ENCODE measurements around the gene PLCL2.

Gene PLCL2

DNA sequence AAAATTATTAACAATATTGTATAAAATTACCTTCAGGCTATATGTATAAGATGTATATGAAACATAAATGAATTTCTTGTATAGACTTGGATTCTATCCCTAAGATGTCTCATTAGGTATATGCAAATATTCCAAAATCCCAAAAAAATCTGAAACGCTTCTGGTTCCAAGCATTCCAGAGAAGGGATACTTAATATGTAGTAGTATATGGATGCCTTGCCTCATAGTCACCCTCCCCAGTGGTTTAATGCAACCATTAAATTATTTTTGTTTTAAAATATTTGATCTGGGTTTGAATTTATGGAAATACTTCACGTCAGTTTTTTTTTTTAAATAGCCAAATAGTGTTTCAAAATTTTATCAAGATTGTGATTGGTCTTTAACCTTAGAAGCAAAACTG lies 27.2 kb downstream of the PLCL2 start:
- Histone ChIP-seq H3K9me3 (ENCODE audit: control insufficient read depth, low read depth, low read length) (no peaks in the 10 kb centered on the region), H3K27ac (ENCODE audit: low read length) (no peak overlapping the region), H3K36me3 (ENCODE audit: control insufficient read depth, low read depth, low read length) (no peaks in the 10 kb centered on the region), H3K27me3 (ENCODE audit: control insufficient read depth, insufficient read depth, low read length) (no peaks in the 10 kb centered on the region), H3K4me1 (ENCODE audit: control insufficient read depth, low read depth, low read length) (peaks cover 17% of the 10 kb centered on the region), H3K4me3 (ENCODE audit: low read length) (no peak overlapping the region), H3K9ac (ENCODE audit: low read length) (no peak overlapping the region)

- Histone ChIP-seq H3K27me3 (ENCODE audit: control insufficient read depth, insufficient read depth, low read length) (no peaks in the 10 kb centered on the region), H3K9me3 (ENCODE audit: control insufficient read depth, low read depth, low read length) (no peaks in the 10 kb centered on the region), H3K4me3 (ENCODE audit: low read length) (no peak overlapping the region), H3K36me3 (ENCODE audit: control insufficient read depth, low read depth, low read length) (no peaks in the 10 kb centered on the region), H3K4me1 (ENCODE audit: control insufficient read depth, low read depth, low read length) (peaks cover 18% of the 10 kb centered on the region), H3K27ac (ENCODE audit: low read length) (no peak overlapping the region), H3K9ac (ENCODE audit: low read length) (no peak overlapping the region)
Measured at GRCh38 chr3:16912400-16913263, 27.9 kb downstream of the PLCL2 start.

DNA sequence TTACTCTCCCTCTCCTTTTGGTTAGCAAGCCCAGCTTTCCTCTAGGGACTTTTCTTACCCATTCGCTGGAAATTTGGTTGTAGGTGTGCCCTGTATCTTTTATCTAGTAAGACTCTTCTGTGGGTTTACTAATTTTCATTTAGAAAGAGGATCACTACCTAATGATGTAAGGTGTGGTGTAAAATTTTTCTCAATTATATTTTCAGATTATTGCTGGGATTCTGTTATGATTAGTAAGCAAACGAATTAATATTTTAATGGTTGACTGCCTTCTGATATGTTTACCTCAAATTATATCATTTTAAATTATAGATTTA lies 28.5 kb downstream of the PLCL2 start:
- H3K27me3 ChIP-seq (ENCODE audit: control insufficient read depth, insufficient read depth, low read length): no peaks in the 10 kb centered on the region
- peaks cover 21% of the 10 kb centered on the region for H3K4me1 ChIP-seq (ENCODE audit: control insufficient read depth, low read depth, low read length)
- no peak overlapping the region for H3K27ac ChIP-seq (ENCODE audit: low read length)
- H3K36me3 ChIP-seq (ENCODE audit: control insufficient read depth, low read depth, low read length): no peaks in the 10 kb centered on the region
- H3K9ac ChIP-seq (ENCODE audit: low read length): no peak overlapping the region
- no peak overlapping the region for H3K4me3 ChIP-seq (ENCODE audit: low read length)
- H3K9me3 ChIP-seq (ENCODE audit: control insufficient read depth, low read depth, low read length): no peaks in the 10 kb centered on the region

DNA sequence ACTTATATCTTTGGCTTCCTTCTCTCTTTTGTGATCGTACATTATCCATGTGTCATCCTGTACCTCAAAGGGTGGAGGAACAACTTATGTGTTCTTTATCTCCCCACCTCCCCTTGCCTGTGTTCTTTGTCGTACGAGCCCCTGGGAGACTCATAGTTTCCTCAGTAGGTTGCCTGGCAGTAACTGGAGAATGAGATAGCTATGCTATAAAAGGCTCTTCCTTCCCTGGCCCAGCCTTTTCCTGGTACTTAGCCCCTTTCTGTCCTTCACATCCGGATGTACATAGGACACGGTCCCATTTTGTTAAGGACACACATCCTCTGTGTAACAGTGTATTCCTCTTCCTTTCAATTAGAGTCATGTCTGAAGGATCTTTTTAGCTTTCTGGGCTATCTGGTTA lies 32.1 kb downstream of the PLCL2 start:
- Histone ChIP-seq H3K4me1 (ENCODE audit: control insufficient read depth, low read depth, low read length) (peaks cover 33% of the 10 kb centered on the region), H3K27ac (ENCODE audit: low read length) (no peak overlapping the region), H3K27me3 (ENCODE audit: control insufficient read depth, insufficient read depth, low read length) (no peaks in the 10 kb centered on the region), H3K9ac (ENCODE audit: low read length) (no peak overlapping the region), H3K4me3 (ENCODE audit: low read length) (no peak overlapping the region), H3K36me3 (ENCODE audit: control insufficient read depth, low read depth, low read length) (no peaks in the 10 kb centered on the region), H3K9me3 (ENCODE audit: control insufficient read depth, low read depth, low read length) (no peaks in the 10 kb centered on the region)

GRCh38 chr3:16917256-16917935 lies 32.6 kb downstream of the PLCL2 start:
- Histone ChIP-seq H3K9me3 (ENCODE audit: control insufficient read depth, low read depth, low read length) (no peaks in the 10 kb centered on the region), H3K27ac (ENCODE audit: low read length) (no peak overlapping the region)

GRCh38 chr3:16917980-16918682 lies 33.4 kb downstream of the PLCL2 start:
- Histone ChIP-seq H3K4me3 (ENCODE audit: low read length) (no peak overlapping the region), H3K36me3 (ENCODE audit: control insufficient read depth, low read depth, low read length) (no peaks in the 10 kb centered on the region), H3K27me3 (ENCODE audit: control insufficient read depth, insufficient read depth, low read length) (no peaks in the 10 kb centered on the region), H3K9ac (ENCODE audit: low read length) (no peak overlapping the region), H3K4me1 (ENCODE audit: control insufficient read depth, low read depth, low read length) (peaks cover 42% of the 10 kb centered on the region), H3K9me3 (ENCODE audit: control insufficient read depth, low read depth, low read length) (no peaks in the 10 kb centered on the region), H3K27ac (ENCODE audit: low read length) (no peak overlapping the region)

More at GRCh38 chr3:16917256-16917935, 32.6 kb downstream of the PLCL2 start:
- no peak overlapping the region for H3K9ac ChIP-seq (ENCODE audit: low read length)
- no peaks in the 10 kb centered on the region for H3K27me3 ChIP-seq (ENCODE audit: control insufficient read depth, insufficient read depth, low read length)
- no peak overlapping the region for H3K4me3 ChIP-seq (ENCODE audit: low read length)
- peaks cover 38% of the 10 kb centered on the region for H3K4me1 ChIP-seq (ENCODE audit: control insufficient read depth, low read depth, low read length)
- H3K36me3 ChIP-seq (ENCODE audit: control insufficient read depth, low read depth, low read length): no peaks in the 10 kb centered on the region

DNA sequence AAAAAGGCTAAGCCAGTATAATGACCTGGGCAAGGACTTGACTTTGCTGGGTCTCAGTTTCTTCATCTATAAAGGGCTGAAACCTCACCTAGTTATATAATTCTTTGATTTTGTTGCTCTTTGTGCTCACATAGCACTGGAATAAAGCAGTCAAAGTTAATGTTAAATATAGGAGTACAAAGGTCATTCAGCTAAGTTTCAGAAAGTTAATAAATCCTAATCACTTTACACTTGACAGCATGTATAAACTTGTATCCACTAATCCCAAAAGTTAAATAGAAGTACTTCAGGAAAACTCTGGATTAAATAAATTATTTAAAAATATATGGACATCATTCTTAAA lies 33.9 kb downstream of the PLCL2 start:
- H3K36me3 ChIP-seq (ENCODE audit: control insufficient read depth, low read depth, low read length): no peaks in the 10 kb centered on the region
- H3K4me3 ChIP-seq (ENCODE audit: low read length): no peak overlapping the region
- H3K4me1 ChIP-seq (ENCODE audit: control insufficient read depth, low read depth, low read length): peaks cover 45% of the 10 kb centered on the region
- H3K9me3 ChIP-seq (ENCODE audit: control insufficient read depth, low read depth, low read length): no peaks in the 10 kb centered on the region
- no peak overlapping the region for H3K27ac ChIP-seq (ENCODE audit: low read length)
- H3K27me3 ChIP-seq (ENCODE audit: control insufficient read depth, insufficient read depth, low read length): no peaks in the 10 kb centered on the region
- H3K9ac ChIP-seq (ENCODE audit: low read length): no peak overlapping the region

DNA sequence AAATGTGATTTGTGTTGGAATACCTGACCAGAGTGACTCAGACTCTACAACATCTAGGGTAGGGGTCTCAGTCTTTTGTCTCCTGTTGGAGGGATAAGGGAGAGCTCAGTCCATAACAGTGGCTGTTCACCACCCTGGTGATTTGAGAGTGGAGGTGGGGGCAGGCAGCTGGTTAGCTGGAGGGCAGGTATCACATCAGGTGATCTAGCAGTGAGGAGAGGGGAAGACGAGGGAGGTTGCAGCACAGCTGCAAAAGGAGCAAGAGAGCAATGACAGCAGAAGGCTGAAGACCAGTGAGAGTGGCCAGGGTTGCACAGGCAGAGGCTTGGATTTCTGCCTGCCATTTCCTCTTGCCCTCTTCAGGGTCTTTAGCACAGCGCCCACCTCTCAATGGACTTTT lies 38.4 kb downstream of the PLCL2 start:
- Histone ChIP-seq H3K27me3 (ENCODE audit: control insufficient read depth, insufficient read depth, low read length) (no peaks in the 10 kb centered on the region), H3K9me3 (ENCODE audit: control insufficient read depth, low read depth, low read length) (no peaks in the 10 kb centered on the region), H3K9ac (ENCODE audit: low read length) (no peak overlapping the region), H3K4me1 (ENCODE audit: control insufficient read depth, low read depth, low read length) (peaks cover 26% of the 10 kb centered on the region), H3K36me3 (ENCODE audit: control insufficient read depth, low read depth, low read length) (no peaks in the 10 kb centered on the region), H3K4me3 (ENCODE audit: low read length) (no peak overlapping the region), H3K27ac (ENCODE audit: low read length) (no peak overlapping the region)

DNA sequence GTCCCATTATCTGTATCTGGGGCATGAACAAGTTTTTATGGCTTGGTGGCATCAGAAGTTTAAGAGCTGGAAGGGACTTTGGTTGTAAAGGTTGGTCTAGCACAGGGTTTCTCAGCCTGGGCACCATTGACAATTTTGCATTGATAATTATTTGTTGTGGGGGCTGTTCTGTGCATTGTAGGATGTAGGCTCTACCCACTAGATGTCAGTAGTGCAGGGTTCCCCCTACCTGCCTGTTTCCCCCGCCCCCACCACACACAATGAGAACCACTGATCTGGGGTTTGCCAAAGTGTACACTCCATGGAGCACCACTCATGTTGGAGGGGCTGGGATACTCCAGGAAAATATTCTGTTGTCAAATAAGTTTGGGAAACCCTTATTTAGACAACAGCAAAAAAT lies 42.7 kb downstream of the PLCL2 start:
- H3K9me3 ChIP-seq (ENCODE audit: control insufficient read depth, low read depth, low read length): no peaks in the 10 kb centered on the region
- H3K4me3 ChIP-seq (ENCODE audit: low read length): no peak overlapping the region
- no peaks in the 10 kb centered on the region for H3K27me3 ChIP-seq (ENCODE audit: control insufficient read depth, insufficient read depth, low read length)
- no peaks in the 10 kb centered on the region for H3K36me3 ChIP-seq (ENCODE audit: control insufficient read depth, low read depth, low read length)
- H3K27ac ChIP-seq (ENCODE audit: low read length): no peak overlapping the region
- H3K9ac ChIP-seq (ENCODE audit: low read length): no peak overlapping the region
- peaks cover 6% of the 10 kb centered on the region for H3K4me1 ChIP-seq (ENCODE audit: control insufficient read depth, low read depth, low read length)

GRCh38 chr3:16928386-16929132 lies 43.8 kb downstream of the PLCL2 start:
- Histone ChIP-seq H3K9ac (ENCODE audit: low read length) (no peak overlapping the region), H3K4me1 (ENCODE audit: control insufficient read depth, low read depth, low read length) (no peaks in the 10 kb centered on the region), H3K27me3 (ENCODE audit: control insufficient read depth, insufficient read depth, low read length) (no peaks in the 10 kb centered on the region), H3K9me3 (ENCODE audit: control insufficient read depth, low read depth, low read length) (no peaks in the 10 kb centered on the region), H3K36me3 (ENCODE audit: control insufficient read depth, low read depth, low read length) (no peaks in the 10 kb centered on the region), H3K4me3 (ENCODE audit: low read length) (no peak overlapping the region), H3K27ac (ENCODE audit: low read length) (no peak overlapping the region)

- H3K27ac ChIP-seq (ENCODE audit: low read length): no peak overlapping the region
- no peaks in the 10 kb centered on the region for H3K4me1 ChIP-seq (ENCODE audit: control insufficient read depth, low read depth, low read length)
- no peaks in the 10 kb centered on the region for H3K27me3 ChIP-seq (ENCODE audit: control insufficient read depth, insufficient read depth, low read length)
- H3K4me3 ChIP-seq (ENCODE audit: low read length): no peak overlapping the region
- no peak overlapping the region for H3K9ac ChIP-seq (ENCODE audit: low read length)
- H3K36me3 ChIP-seq (ENCODE audit: control insufficient read depth, low read depth, low read length): no peaks in the 10 kb centered on the region
- no peaks in the 10 kb centered on the region for H3K9me3 ChIP-seq (ENCODE audit: control insufficient read depth, low read depth, low read length)
Measured at GRCh38 chr3:16929311-16929710, 44.6 kb downstream of the PLCL2 start.

All from iPS-18a (cell line).